GM12878 (cell line): ENCODE measurements around the gene HIGD1C. TPM values are rescaled to one million over a fixed set of nuclear protein-coding genes. Genes with fewer than 3 reads are reported as not detected.

Experiments
- ATAC-seq: fragments of 200-7000 bp; cut with Tn5 transposase; 3 replicates; pipeline ENCODE4 v1.9.1; 2020; ENCODE audit warnings: mild to moderate bottlenecking, moderate library complexity
- BruUV-seq: library from RNA; stranded (reverse); fragments of 400-500 nt; replicated peaks from 2 replicates; lab custom pipeline; 2021; lab: Mats Ljungman, UMichigan
- CTCF ChIA-PET: fragments of 300-600 bp; sonication (Branson Sonifier 250); formaldehyde crosslinking; extraction: SDS; loops from one replicate; lab custom pipeline; 2021; ENCODE audit warnings: inconsistent platforms; lab: Yijun Ruan, JAX
- POLR2A ChIA-PET: fragments of 350-600 bp; formaldehyde crosslinking; extraction: SDS; loops from one replicate; lab custom pipeline; 2021; ENCODE audit warnings: inconsistent platforms; lab: Charles Lee
- RAD21 ChIA-PET: fragments of 300-600 bp; sonication (Branson Sonifier 250); formaldehyde crosslinking; loops from one replicate; lab custom pipeline; 2023; ENCODE audit warnings: antibody characterized with exemption; ENCODE audit not compliant: unreplicated experiment; lab: Charles Lee
- SMC1A ChIA-PET: fragments of 300-600 bp; sonication (Branson Sonifier 250); formaldehyde crosslinking; loops from one replicate; lab custom pipeline; 2023; ENCODE audit not compliant: unreplicated experiment, uncharacterized antibody; lab: Charles Lee
- DNase-seq: peaks from one replicate; pipeline ENCODE4 v3.0.0-alpha.2; 2011; ENCODE audit warnings: low read depth, low spot score
- FAIRE-seq: peaks from 3 replicates; lab custom pipeline; 2011; peaks lifted over from hg19 to GRCh38; lab: Jason Lieb, UNC
- H2AFZ ChIP-seq: 2 replicates; pipeline ENCODE4 v1.6.0; 2011; ENCODE audit warnings: low read depth, low read length, control low read depth; ENCODE audit not compliant: control insufficient read depth
- H3K27ac ChIP-seq: 2 replicates; pipeline ENCODE4 v1.5.1; 2011; ENCODE audit warnings: control low read depth; ENCODE audit not compliant: control insufficient read depth, insufficient read depth
- H3K27me3 ChIP-seq, 2 experiments: replicated peaks in 1 of 2; 2 replicates each; pipeline versions ENCODE4 v1.6.0 to v1.6.1; 2011; ENCODE audit warnings: low read length in 1 of 2; ENCODE audit not compliant: control insufficient read depth in 2 of 2, insufficient read depth in 2 of 2
- H3K36me3 ChIP-seq, 2 experiments: 2 replicates each; pipeline ENCODE4 v1.5.1; 2011; ENCODE audit warnings: low read length in 1 of 2; ENCODE audit not compliant: control insufficient read depth in 2 of 2, insufficient read depth in 2 of 2
- H3K4me1 ChIP-seq: 2 replicates; pipeline ENCODE4 v1.6.1; 2011; ENCODE audit warnings: mild to moderate bottlenecking, low read length, moderate library complexity, mixed read lengths; ENCODE audit not compliant: control insufficient read depth, insufficient read depth
- H3K4me2 ChIP-seq: 2 replicates; pipeline ENCODE4 v1.6.0; 2011; ENCODE audit warnings: control low read depth; ENCODE audit not compliant: control insufficient read depth, insufficient read depth
- H3K4me3 ChIP-seq: fragments of 200-600 bp; sonication (generic); 2 replicates; pipeline ENCODE4 v1.5.1; 2016
- H3K79me2 ChIP-seq: 2 replicates; pipeline ENCODE4 v1.6.0; 2011; ENCODE audit warnings: low read length; ENCODE audit not compliant: control insufficient read depth, insufficient read depth
- H3K9ac ChIP-seq: 2 replicates; pipeline ENCODE4 v1.8.0; 2011; ENCODE audit warnings: low read length, control low read depth, mixed read lengths; ENCODE audit not compliant: control insufficient read depth, insufficient read depth
- H3K9me3 ChIP-seq: replicated peaks from 3 replicates; pipeline ENCODE4 v1.5.1; 2011; ENCODE audit warnings: mild to moderate bottlenecking, low read length; ENCODE audit not compliant: control insufficient read depth, insufficient read depth
- H4K20me1 ChIP-seq: 2 replicates; pipeline ENCODE4 v1.6.0; 2011; ENCODE audit not compliant: control insufficient read depth, insufficient read depth
- CBFB ChIP-seq: IDR thresholded peaks from 2 replicates; pipeline ENCODE4 v1.6.1; 2016; ENCODE audit warnings: antibody characterized with exemption, low read depth
- IRF4 ChIP-seq: IDR thresholded peaks from 2 replicates; pipeline ENCODE4 v1.6.1; 2011; ENCODE audit warnings: low read depth, low read length
- NR2F1 ChIP-seq: fragments of 450-650 bp; conservative IDR thresholded peaks from 2 replicates; pipeline ENCODE4 v1.6.1; 2017; ENCODE audit warnings: mild to moderate bottlenecking
- SMAD5 ChIP-seq: IDR thresholded peaks from 2 replicates; pipeline ENCODE4 v1.6.1; 2016; ENCODE audit warnings: antibody characterized with exemption, low read depth
- in situ Hi-C: fragments of 300-500 bp; cut with MboI; formaldehyde crosslinking; loops from 9 replicates; pipeline ENCODE4 v1.14.3; 2018; ENCODE audit warnings: mixed read lengths
- intact Hi-C: fragments of 100-400 bp; cut with micrococcal nuclease; formaldehyde crosslinking; loops from one replicate; pipeline ENCODE4 v1.14.2; 2022; ENCODE audit not compliant: unreplicated experiment
- polyA plus RNA-seq, 11 experiments: library from polyadenylated mRNA; depleted of rRNA in 4 of 11; unstranded in 6 of 11; stranded (reverse) in 5 of 11; fragments of >200 nt; fragmentation: Nextera tagmentation in 4 of 11; fragmentation: Illumina TruSeq in 1 of 11; extraction: Ambion mirVana in 4 of 11; extraction: Trizol in 1 of 11; gene quantifications; 1 replicate in 1 of 11; 2 replicates in 10 of 11; pipeline versions ENCODE4 v1.2.1 to v1.2.3, GENCODE V29; 2011 to 2016; ENCODE audit warnings: inconsistent platforms in 2 of 11, missing spikeins in 2 of 11, low read depth in 1 of 11
- total RNA-seq, 4 experiments: library from RNA; depleted of rRNA in 3 of 4; stranded (reverse); fragments of >200 nt in 3 of 4; fragmentation: Illumina TruSeq in 1 of 4; extraction: Trizol in 1 of 4; gene quantifications; 2 replicates each; pipeline versions ENCODE4 v1.2.1 to v1.2.3, GENCODE V29; 2013 to 2021
- TF ChIP-seq, protein P1 (sequence below): fragments of 450-650 bp; IDR thresholded peaks from 2 replicates; pipeline ENCODE4 v1.6.1; 2017; ENCODE audit warnings: antibody characterized with exemption, mild to moderate bottlenecking, moderate library complexity
- TF ChIP-seq, protein P2 (sequence below): IDR thresholded peaks from 2 replicates; pipeline ENCODE4 v1.6.1; 2012; ENCODE audit warnings: improper control_type of control experiment, low read depth, low read length; ENCODE audit not compliant: insufficient replicate concordance

HIGD1C gene
- total and polyA plus RNA-seq, 10 of the 15 experiments (the other 5 are each of a cell fraction or from before 2014, with no cell fraction given) = not detected

DNA sequence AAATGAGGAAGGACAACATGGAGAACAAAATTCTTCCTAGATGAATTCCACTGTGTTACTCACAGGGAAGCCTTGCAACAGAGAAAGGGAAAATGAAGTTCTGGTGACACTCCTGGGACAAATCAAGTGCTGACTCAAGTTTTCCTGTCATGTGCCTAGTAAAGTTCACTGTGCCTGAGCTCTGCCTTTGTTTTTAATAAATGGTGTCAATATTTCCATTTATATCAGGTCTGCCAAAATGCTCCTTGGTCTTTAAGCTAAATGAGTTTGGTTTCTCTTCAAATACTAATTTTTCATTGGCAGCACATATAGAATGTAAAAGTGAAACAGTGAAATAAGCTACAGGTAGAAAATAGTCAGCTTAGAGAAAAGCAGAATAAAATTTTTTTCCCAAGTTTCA lies 33.0 kb downstream of the HIGD1C start:
- Histone ChIP-seq H3K9me3 (no peaks in the 10 kb centered on the region), H3K9ac (no peak overlapping the region), H4K20me1 (no peaks in the 10 kb centered on the region), H3K79me2 (no peaks in the 10 kb centered on the region), H3K4me1 (peaks cover 9% of the 10 kb centered on the region), H3K4me3 (no peak overlapping the region), H3K27ac (no peak overlapping the region), H3K27me3 (no peaks in the 10 kb centered on the region), H3K36me3 (peaks cover 2 to 9% of the 10 kb centered on the region in 2 experiments; a peak in 3 of 4 replicates), H2AFZ (no peak overlapping the region), H3K4me2 (no peak overlapping the region)
- ATAC-seq (no peak), DNase-seq (no peak), FAIRE-seq (no peak)
- in situ Hi-C loops = no loop called here
- intact Hi-C loops = loop anchor here (5.0 kb wide), 1 partner anchor 218 kb away; no protein-coding TSS in a partner anchor
- CTCF ChIA-PET = interaction anchor here (0.6 to 7.2 kb wide), 18 partner anchors 11 to 1037 kb away, joined by 3 to 149 read pairs (median 6); partner anchors contain the start of genes ATF1 and DIP2B
- TF ChIP-seq IRF4 (no peak), SMAD5 (no peak), NR2F1 (no peak), CBFB (no peak)
- TF ChIP-seq, protein P1, sequence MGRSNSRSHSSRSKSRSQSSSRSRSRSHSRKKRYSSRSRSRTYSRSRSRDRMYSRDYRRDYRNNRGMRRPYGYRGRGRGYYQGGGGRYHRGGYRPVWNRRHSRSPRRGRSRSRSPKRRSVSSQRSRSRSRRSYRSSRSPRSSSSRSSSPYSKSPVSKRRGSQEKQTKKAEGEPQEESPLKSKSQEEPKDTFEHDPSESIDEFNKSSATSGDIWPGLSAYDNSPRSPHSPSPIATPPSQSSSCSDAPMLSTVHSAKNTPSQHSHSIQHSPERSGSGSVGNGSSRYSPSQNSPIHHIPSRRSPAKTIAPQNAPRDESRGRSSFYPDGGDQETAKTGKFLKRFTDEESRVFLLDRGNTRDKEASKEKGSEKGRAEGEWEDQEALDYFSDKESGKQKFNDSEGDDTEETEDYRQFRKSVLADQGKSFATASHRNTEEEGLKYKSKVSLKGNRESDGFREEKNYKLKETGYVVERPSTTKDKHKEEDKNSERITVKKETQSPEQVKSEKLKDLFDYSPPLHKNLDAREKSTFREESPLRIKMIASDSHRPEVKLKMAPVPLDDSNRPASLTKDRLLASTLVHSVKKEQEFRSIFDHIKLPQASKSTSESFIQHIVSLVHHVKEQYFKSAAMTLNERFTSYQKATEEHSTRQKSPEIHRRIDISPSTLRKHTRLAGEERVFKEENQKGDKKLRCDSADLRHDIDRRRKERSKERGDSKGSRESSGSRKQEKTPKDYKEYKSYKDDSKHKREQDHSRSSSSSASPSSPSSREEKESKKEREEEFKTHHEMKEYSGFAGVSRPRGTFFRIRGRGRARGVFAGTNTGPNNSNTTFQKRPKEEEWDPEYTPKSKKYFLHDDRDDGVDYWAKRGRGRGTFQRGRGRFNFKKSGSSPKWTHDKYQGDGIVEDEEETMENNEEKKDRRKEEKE = no peak
- TF ChIP-seq, protein P2, sequence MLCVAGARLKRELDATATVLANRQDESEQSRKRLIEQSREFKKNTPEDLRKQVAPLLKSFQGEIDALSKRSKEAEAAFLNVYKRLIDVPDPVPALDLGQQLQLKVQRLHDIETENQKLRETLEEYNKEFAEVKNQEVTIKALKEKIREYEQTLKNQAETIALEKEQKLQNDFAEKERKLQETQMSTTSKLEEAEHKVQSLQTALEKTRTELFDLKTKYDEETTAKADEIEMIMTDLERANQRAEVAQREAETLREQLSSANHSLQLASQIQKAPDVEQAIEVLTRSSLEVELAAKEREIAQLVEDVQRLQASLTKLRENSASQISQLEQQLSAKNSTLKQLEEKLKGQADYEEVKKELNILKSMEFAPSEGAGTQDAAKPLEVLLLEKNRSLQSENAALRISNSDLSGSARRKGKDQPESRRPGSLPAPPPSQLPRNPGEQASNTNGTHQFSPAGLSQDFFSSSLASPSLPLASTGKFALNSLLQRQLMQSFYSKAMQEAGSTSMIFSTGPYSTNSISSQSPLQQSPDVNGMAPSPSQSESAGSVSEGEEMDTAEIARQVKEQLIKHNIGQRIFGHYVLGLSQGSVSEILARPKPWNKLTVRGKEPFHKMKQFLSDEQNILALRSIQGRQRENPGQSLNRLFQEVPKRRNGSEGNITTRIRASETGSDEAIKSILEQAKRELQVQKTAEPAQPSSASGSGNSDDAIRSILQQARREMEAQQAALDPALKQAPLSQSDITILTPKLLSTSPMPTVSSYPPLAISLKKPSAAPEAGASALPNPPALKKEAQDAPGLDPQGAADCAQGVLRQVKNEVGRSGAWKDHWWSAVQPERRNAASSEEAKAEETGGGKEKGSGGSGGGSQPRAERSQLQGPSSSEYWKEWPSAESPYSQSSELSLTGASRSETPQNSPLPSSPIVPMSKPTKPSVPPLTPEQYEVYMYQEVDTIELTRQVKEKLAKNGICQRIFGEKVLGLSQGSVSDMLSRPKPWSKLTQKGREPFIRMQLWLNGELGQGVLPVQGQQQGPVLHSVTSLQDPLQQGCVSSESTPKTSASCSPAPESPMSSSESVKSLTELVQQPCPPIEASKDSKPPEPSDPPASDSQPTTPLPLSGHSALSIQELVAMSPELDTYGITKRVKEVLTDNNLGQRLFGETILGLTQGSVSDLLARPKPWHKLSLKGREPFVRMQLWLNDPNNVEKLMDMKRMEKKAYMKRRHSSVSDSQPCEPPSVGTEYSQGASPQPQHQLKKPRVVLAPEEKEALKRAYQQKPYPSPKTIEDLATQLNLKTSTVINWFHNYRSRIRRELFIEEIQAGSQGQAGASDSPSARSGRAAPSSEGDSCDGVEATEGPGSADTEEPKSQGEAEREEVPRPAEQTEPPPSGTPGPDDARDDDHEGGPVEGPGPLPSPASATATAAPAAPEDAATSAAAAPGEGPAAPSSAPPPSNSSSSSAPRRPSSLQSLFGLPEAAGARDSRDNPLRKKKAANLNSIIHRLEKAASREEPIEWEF = no peak
- SMC1A ChIA-PET = interaction anchor here (0.7 to 7.6 kb wide), 21 partner anchors 14 to 356 kb away, joined by 3 to 129 read pairs (median 4); partner anchors contain the start of gene ATF1
- RAD21 ChIA-PET = interaction anchor here (1.2 to 7.3 kb wide), 9 partner anchors 37 to 333 kb away, joined by 3 to 114 read pairs (median 5); partner anchors contain the start of genes ATF1 and SLC11A2
- BruUV-seq = no TSS peak
- POLR2A ChIA-PET = interaction anchor here (0.6 to 1.6 kb wide), 2 partner anchors 62 to 220 kb away, joined by 4 to 7 read pairs; no protein-coding TSS in a partner anchor
